Liver (tissue), 9 donors: ENCODE results near the gene PTBP3. TPM values are rescaled to one million over a fixed set of nuclear protein-coding genes. Genes with fewer than 3 reads are reported as not detected.

Experiments used
- DNase-seq: peaks from one replicate; pipeline ENCODE4 v3.0.0-alpha.2; 2017; ENCODE audit warnings: low spot score
- H3K27ac ChIP-seq, 2 donors: one replicate each; pipeline ENCODE4 v1.7.0; 2013; ENCODE audit warnings: inconsistent platforms in 2 of 2, low read length in 2 of 2, control low read depth in 1 of 2, low read depth in 1 of 2, mild to moderate bottlenecking in 1 of 2
- H3K27me3 ChIP-seq, 4 donors: one replicate each; pipeline versions ENCODE4 v1.6.1 to v1.7.0; 2013; ENCODE audit warnings: low read length in 3 of 4, inconsistent platforms in 1 of 4, mild to moderate bottlenecking in 1 of 4, moderate library complexity in 1 of 4; ENCODE audit not compliant: control insufficient read depth in 4 of 4, insufficient read depth in 4 of 4
- H3K36me3 ChIP-seq, 4 donors: one replicate each; pipeline versions ENCODE4 v1.6.1 to v1.7.0; 2013; ENCODE audit warnings: low read length in 3 of 4, mild to moderate bottlenecking in 3 of 4, low read depth in 1 of 4, moderate library complexity in 1 of 4; ENCODE audit not compliant: control insufficient read depth in 4 of 4, insufficient read depth in 3 of 4
- H3K4me1 ChIP-seq, 4 donors: one replicate each; pipeline versions ENCODE4 v1.6.1 to v1.7.0; 2013; ENCODE audit warnings: low read length in 3 of 4, mild to moderate bottlenecking in 3 of 4, moderate library complexity in 1 of 4; ENCODE audit not compliant: control insufficient read depth in 4 of 4, insufficient read depth in 4 of 4
- H3K4me3 ChIP-seq, 3 donors: one replicate each; pipeline versions ENCODE4 v1.6.1 to v1.7.0; 2013; ENCODE audit warnings: low read length in 3 of 3, control low read depth in 1 of 3, low read depth in 1 of 3, mild to moderate bottlenecking in 1 of 3
- H3K9ac ChIP-seq, 2 donors: one replicate each; pipeline ENCODE4 v1.7.0; 2013; ENCODE audit warnings: low read length in 2 of 2, mild to moderate bottlenecking in 2 of 2, moderate library complexity in 2 of 2, control low read depth in 1 of 2, low read depth in 1 of 2
- H3K9me3 ChIP-seq, 4 donors: one replicate each; pipeline versions ENCODE4 v1.6.1 to v1.7.0; 2013; ENCODE audit warnings: low read length in 3 of 4; ENCODE audit not compliant: control insufficient read depth in 4 of 4
- EGR1 ChIP-seq, 2 donors: IDR thresholded peaks; 2 replicates each; pipeline ENCODE4 v1.6.1; 2016 to 2018; ENCODE audit warnings: antibody characterized with exemption in 2 of 2, low read depth in 2 of 2
- FOXA1 ChIP-seq: IDR thresholded peaks from 2 replicates; pipeline ENCODE4 v1.6.1; 2016; ENCODE audit warnings: antibody characterized with exemption
- FOXA2 ChIP-seq: IDR thresholded peaks from 2 replicates; pipeline ENCODE4 v1.6.1; 2016; ENCODE audit warnings: antibody characterized with exemption
- GABPA ChIP-seq, 2 donors: IDR thresholded peaks in 1 of 2; conservative IDR thresholded peaks in 1 of 2; 2 replicates each; pipeline ENCODE4 v1.6.1; 2016; ENCODE audit warnings: antibody characterized with exemption in 2 of 2, mild to moderate bottlenecking in 1 of 2, moderate library complexity in 1 of 2
- HNF4A ChIP-seq, 2 donors: conservative IDR thresholded peaks; 2 replicates each; pipeline ENCODE4 v1.6.1; 2016; ENCODE audit warnings: antibody characterized with exemption in 2 of 2, mild to moderate bottlenecking in 2 of 2
- HNF4G ChIP-seq: IDR thresholded peaks from 2 replicates; pipeline ENCODE4 v1.6.1; 2016; ENCODE audit warnings: antibody characterized with exemption
- NR2F2 ChIP-seq: IDR thresholded peaks from 2 replicates; pipeline ENCODE4 v1.6.1; 2016; ENCODE audit warnings: antibody characterized with exemption
- RAD21 ChIP-seq, 2 donors: IDR thresholded peaks; 2 replicates each; pipeline ENCODE4 v1.6.1; 2016; ENCODE audit warnings: antibody characterized with exemption in 2 of 2, mild to moderate bottlenecking in 2 of 2
- RXRA ChIP-seq, 2 donors: IDR thresholded peaks; 2 replicates each; pipeline ENCODE4 v1.6.1; 2017 to 2018; ENCODE audit warnings: antibody characterized with exemption in 2 of 2, mild to moderate bottlenecking in 1 of 2
- SP1 ChIP-seq: IDR thresholded peaks from 2 replicates; pipeline ENCODE4 v1.6.1; 2018; ENCODE audit warnings: antibody characterized with exemption, mild to moderate bottlenecking
- TAF1 ChIP-seq: conservative IDR thresholded peaks from 2 replicates; pipeline ENCODE4 v1.6.1; 2016; ENCODE audit warnings: antibody characterized with exemption, mild to moderate bottlenecking
- ZBTB33 ChIP-seq: IDR thresholded peaks from 2 replicates; pipeline ENCODE4 v1.6.1; 2016; ENCODE audit warnings: antibody characterized with exemption
- WGBS: extraction: QIAGEN DNeasy Blood & Tissue Kit; methylation state at CpG from one replicate; pipeline ENCODE4 v1.1.7; 2013; 5-methylcytosine and 5-hydroxymethylcytosine counted together
- polyA plus RNA-seq, 2 donors: library from polyadenylated mRNA; stranded (reverse) in 1 of 2; unstranded in 1 of 2; fragments of 200-250 nt in 1 of 2; fragments of >200 nt in 1 of 2; fragmentation: Nextera tagmentation in 1 of 2; extraction: Ambion mirVana in 1 of 2; gene quantifications; one replicate each; pipeline versions ENCODE4 v1.2.1 to v1.2.3, GENCODE V29; 2013 to 2015
- total RNA-seq, 2 donors: library from RNA; depleted of rRNA; stranded (reverse); fragments of >200 nt; gene quantifications; one replicate each; pipeline ENCODE4 v1.2.3, GENCODE V29; 2014
- TF ChIP-seq, protein P1 (sequence below): IDR thresholded peaks from 2 replicates; pipeline ENCODE4 v1.6.1; 2016; ENCODE audit warnings: antibody characterized with exemption
- TF ChIP-seq, protein P2 (sequence below): fragments of 150-350 bp; IDR thresholded peaks from 2 replicates; pipeline ENCODE4 v1.5.1; 2017; ENCODE audit warnings: improper control_type of control experiment, low read depth, low read length; ENCODE audit not compliant: missing input control
- TF ChIP-seq, protein P3 (sequence below): IDR thresholded peaks from 2 replicates; pipeline ENCODE4 v1.6.1; 2016; ENCODE audit warnings: antibody characterized with exemption
- TF ChIP-seq, protein P4 (sequence below): IDR thresholded peaks from 2 replicates; pipeline ENCODE4 v1.6.1; 2016; ENCODE audit warnings: antibody characterized with exemption, mild to moderate bottlenecking
- donor health status: healthy.
- donor health status: healthy.
- donor health status: healthy.
- donor health status: healthy.
- donor health status: healthy.

Gene PTBP3
- total and polyA plus RNA-seq, 4 donors = 4.3 to 34.1 (median 9.2) TPM

DNA sequence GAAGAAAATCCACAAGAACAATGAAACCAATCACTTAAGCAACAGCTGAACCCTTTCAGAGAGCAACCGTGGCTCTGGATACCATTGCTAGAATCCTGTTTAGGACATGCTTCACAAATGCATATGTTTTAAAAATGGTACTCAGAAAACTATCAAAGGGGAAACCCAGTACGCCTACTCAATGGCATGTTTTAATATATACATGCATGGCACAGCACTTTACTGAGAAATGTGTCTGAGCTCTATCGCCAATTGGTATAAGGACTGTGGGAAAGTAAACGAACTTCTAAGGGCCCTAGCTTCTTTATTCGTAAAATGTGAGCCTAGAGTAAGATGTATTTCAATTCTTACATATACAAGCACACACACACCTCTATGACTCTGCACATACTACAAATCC lies 72.3 kb downstream of the PTBP3 start:
- no peak overlapping the region for H3K27ac ChIP-seq
- H3K9ac ChIP-seq = no peak overlapping the region
- DNase-seq = no peak
- H3K9me3 ChIP-seq = no peaks in the 10 kb centered on the region
- H3K4me3 ChIP-seq = no peak overlapping the region
- 97% methylated on average over 5 of the region's 5 CpGs for WGBS
- TF ChIP-seq HNF4G (no peak), FOXA1 (no peak), RXRA (IDR thresholded peaks at IDR 0.05) (no peak), EGR1 (IDR thresholded peaks at IDR 0.05; ENCODE audit: low read depth in 2 of 2) (no peak), RAD21 (IDR thresholded peaks at IDR 0.05) (no peak), NR2F2 (no peak), ZBTB33 (no peak), FOXA2 (no peak), TAF1 (no peak), GABPA (IDR thresholded peaks at IDR 0.05 in 1 of 2, conservative IDR thresholded peaks at IDR 0.05 in 1 of 2) (no peak), HNF4A (conservative IDR thresholded peaks at IDR 0.05) (no peak), SP1 (no peak)
- TF ChIP-seq, protein P1, sequence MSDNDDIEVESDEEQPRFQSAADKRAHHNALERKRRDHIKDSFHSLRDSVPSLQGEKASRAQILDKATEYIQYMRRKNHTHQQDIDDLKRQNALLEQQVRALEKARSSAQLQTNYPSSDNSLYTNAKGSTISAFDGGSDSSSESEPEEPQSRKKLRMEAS = no peak
- TF ChIP-seq, protein P2, sequence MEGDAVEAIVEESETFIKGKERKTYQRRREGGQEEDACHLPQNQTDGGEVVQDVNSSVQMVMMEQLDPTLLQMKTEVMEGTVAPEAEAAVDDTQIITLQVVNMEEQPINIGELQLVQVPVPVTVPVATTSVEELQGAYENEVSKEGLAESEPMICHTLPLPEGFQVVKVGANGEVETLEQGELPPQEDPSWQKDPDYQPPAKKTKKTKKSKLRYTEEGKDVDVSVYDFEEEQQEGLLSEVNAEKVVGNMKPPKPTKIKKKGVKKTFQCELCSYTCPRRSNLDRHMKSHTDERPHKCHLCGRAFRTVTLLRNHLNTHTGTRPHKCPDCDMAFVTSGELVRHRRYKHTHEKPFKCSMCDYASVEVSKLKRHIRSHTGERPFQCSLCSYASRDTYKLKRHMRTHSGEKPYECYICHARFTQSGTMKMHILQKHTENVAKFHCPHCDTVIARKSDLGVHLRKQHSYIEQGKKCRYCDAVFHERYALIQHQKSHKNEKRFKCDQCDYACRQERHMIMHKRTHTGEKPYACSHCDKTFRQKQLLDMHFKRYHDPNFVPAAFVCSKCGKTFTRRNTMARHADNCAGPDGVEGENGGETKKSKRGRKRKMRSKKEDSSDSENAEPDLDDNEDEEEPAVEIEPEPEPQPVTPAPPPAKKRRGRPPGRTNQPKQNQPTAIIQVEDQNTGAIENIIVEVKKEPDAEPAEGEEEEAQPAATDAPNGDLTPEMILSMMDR = no peak
- TF ChIP-seq, protein P3, sequence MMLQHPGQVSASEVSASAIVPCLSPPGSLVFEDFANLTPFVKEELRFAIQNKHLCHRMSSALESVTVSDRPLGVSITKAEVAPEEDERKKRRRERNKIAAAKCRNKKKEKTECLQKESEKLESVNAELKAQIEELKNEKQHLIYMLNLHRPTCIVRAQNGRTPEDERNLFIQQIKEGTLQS = no peak
- TF ChIP-seq, protein P4, sequence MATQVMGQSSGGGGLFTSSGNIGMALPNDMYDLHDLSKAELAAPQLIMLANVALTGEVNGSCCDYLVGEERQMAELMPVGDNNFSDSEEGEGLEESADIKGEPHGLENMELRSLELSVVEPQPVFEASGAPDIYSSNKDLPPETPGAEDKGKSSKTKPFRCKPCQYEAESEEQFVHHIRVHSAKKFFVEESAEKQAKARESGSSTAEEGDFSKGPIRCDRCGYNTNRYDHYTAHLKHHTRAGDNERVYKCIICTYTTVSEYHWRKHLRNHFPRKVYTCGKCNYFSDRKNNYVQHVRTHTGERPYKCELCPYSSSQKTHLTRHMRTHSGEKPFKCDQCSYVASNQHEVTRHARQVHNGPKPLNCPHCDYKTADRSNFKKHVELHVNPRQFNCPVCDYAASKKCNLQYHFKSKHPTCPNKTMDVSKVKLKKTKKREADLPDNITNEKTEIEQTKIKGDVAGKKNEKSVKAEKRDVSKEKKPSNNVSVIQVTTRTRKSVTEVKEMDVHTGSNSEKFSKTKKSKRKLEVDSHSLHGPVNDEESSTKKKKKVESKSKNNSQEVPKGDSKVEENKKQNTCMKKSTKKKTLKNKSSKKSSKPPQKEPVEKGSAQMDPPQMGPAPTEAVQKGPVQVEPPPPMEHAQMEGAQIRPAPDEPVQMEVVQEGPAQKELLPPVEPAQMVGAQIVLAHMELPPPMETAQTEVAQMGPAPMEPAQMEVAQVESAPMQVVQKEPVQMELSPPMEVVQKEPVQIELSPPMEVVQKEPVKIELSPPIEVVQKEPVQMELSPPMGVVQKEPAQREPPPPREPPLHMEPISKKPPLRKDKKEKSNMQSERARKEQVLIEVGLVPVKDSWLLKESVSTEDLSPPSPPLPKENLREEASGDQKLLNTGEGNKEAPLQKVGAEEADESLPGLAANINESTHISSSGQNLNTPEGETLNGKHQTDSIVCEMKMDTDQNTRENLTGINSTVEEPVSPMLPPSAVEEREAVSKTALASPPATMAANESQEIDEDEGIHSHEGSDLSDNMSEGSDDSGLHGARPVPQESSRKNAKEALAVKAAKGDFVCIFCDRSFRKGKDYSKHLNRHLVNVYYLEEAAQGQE = no peak
- H3K27me3 ChIP-seq = no peaks in the 10 kb centered on the region
- no peaks in the 10 kb centered on the region for H3K4me1 ChIP-seq
- H3K36me3 ChIP-seq = peaks cover 0 to 3% (median 2%) of the 10 kb centered on the region in 4 donors

GRCh38 chr9:112258106-112258505 lies 75.3 kb downstream of the PTBP3 start:
- H3K36me3 ChIP-seq = peaks cover 0 to 3% (median 0%) of the 10 kb centered on the region in 4 donors
- TF ChIP-seq FOXA2 = no peak
- no peak for TF ChIP-seq EGR1 (IDR thresholded peaks at IDR 0.05; ENCODE audit: low read depth in 2 of 2)
- no peak for TF ChIP-seq HNF4A (conservative IDR thresholded peaks at IDR 0.05)
- TF ChIP-seq ZBTB33 = no peak
- no peak for TF ChIP-seq HNF4G
- TF ChIP-seq, protein P4 = no peak
- TF ChIP-seq, protein P1 = no peak
- no peak for TF ChIP-seq FOXA1
- no peak for TF ChIP-seq NR2F2

More at GRCh38 chr9:112258106-112258505, 75.3 kb downstream of the PTBP3 start:
- no peak for DNase-seq
- Histone ChIP-seq H3K27me3 (no peaks in the 10 kb centered on the region), H3K4me1 (no peaks in the 10 kb centered on the region), H3K9ac (no peak overlapping the region), H3K4me3 (no peak overlapping the region), H3K9me3 (no peaks in the 10 kb centered on the region), H3K27ac (no peak overlapping the region)
- WGBS = 97% methylated on average over 2 of the region's 2 CpGs
